Stimulated activated CD8-positive, alpha-beta memory T cell treated with anti-CD3 and anti-CD28 coated beads, Interleukin-2, amount 100 ng/mL, for 1 hour (primary cell): Measurements from ENCODE around the gene RNF222.
"Not testable (repeated sequence)": the region's sequence is repeated elsewhere in the genome, so short reads cannot be mapped to it uniquely, and the experiment has no call there.

Experiments
- DNase-seq, 2 donors: peaks; one replicate each; pipeline ENCODE4 v3.0.0-alpha.2; 2020; ENCODE audit warnings: low read depth in 2 of 2

Gene RNF222

DNA sequence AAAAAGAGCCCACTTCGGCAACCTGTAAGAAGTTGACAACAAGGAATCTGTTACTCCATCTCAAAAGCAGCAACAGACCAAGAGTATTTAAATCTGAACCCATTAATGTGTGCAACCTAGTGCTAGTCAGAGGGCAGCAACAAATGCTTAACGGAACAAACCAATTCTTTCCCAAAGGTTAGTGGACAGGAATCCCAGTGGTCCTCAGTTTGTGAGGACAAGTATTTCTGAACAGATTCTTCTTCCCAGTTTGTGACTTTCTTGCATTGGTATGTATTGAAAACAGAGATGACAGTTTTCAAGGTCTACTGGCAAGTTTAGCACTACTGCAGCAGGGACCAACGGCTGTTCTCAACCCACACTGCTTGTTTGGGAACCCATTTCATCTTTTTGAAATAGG is 17.6 kb downstream of the RNF222 start:
- no peak for DNase-seq

DNA sequence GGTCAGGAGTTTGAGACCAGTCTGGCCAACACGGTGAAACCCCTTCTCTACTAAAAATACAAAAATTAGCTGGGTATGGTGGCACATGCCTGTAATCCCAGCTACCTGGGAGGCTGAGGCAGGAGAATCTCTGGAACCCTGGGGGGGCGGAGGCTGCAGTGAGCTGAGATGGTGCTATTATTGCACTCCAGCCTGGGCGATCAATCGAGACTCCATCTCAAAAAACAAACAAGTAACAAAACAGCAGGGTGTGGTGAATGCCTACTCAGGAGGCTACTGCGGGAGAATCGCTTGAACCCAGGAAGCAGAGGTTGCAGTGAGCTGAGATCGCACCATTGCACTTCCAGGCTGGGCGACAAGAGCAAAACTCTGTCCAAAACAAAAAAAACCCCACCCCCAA is 19.5 kb downstream of the RNF222 start:
- DNase-seq: not testable (repeated sequence)

DNA sequence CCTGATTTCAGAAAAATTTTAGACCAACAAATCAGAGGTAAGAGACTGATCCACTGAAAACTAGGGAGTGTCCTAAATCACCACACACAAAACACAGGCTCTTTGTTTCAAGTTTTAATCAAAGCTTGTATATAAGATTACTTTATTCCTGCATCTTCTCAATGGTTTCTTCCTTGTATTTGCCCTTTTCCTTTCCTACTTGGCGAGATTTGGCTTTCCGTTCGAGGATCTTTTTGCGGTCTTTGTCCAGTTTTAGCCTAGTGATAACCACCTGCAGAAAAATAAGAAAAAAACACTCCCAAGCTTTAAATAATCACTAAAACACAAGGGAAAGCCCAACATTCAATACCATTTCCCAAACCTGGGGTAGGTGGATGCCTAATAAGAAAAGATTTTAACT is 20.2 kb downstream of the RNF222 start:
- no peak for DNase-seq

DNA sequence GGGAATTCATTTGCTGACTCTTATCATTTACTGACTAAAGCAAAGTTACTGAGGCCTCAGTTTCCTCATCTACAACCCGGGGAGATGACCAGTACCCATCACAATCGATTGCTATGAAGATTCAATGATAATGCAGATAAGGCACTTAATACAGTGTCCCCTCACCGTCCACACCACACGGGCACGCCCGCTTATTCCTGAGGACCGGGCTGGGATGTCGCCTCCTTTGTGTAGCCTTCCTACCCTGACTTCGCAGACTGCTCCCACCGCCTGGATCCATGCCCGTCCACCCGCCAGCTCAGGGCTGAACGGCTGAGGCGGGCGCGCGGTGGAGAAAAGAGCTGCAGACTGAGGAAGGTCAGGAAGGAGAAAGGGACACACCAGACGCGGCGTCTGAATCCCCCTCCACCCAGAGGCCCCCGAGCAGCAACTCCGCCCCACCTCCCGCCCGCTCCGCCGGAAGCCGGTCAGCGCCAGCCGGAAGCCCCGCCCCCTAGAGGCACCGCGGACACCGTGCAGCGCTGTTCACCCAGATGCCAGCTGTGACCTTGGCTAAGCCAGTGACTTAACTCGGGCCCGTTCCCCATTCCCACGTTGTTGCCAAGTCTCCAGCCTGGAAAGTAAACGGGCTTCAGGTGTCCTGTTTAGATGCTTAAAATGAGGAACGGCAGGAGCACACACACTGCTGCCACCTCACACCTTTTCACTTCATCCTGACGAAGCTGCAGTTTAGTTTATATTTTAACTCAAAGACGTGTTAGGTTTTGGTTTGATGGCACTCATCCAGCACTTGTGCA is 21.2 kb downstream of the RNF222 start, which contains the start of gene KRABD2:
TSS of gene KRABD2 (minus strand) at position 434 of the 797 bp plus-strand sequence.
- DNase-seq: peak; percentile 77 to 84

DNA sequence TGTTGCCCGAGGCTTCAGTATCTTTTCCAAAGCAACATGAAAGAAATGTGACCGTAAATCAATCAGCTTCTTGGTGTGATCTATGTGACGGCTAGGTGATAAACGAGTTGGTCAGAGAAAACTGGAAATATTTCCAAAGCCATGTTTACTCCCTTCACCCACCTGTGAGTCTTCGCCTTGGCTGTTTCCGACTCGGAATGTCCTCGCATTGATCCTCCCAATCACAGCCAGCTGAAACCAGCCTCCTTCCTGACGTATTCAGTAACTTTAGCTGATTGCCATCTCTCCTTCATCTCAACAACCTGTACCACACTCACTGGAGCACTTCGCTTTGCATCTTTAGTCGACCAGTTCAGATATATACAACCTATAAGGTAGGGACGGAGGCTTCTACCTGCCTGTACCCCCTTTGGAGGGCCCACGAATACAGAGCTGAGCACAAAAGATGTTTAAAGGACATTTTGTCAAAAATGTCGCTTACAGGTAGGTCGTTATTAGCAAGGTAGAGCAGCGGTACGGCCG is 21.8 kb downstream of the RNF222 start:
- DNase-seq: no peak

DNA sequence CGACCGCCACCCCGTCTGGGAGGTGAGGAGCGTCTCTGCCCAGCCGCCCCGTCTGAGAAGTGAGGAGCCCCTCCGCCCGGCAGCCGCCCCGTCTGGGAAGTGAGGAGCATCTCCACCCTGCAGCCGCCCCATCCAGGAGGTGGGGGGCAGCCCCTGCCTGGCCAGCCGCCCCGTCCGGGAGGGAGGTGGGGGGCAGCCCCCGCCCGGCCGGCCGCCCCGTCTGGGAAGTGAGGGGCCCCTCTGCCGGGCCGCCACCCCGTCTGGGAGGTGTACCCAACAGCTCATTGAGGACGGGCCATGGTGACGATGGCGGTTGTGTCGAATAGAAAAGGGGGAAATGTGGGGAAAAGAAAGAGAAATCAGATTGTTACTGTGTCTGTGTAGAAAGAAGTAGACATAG is 23.8 kb downstream of the RNF222 start:
- DNase-seq: not testable (repeated sequence)

DNA sequence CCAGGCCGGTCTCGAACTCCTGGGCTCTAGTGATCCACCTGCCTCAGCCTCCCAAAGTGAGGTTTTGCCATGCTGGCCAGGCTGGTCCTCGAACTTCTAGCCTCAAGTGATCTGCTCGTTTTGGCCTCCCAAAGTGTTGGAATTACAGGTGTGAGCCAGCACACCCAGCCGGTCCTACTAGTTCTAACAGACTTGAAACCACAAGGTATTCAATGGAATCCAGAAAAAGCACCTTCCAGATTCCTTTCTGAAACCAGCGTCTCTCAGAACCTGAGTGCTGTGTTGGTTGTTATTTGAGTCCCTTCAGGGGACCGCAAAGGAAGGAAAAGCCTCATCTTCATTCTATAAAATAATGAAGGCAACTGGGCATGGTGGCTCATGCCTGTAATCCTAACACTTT is 25.2 kb downstream of the RNF222 start:
- DNase-seq: no peak

DNA sequence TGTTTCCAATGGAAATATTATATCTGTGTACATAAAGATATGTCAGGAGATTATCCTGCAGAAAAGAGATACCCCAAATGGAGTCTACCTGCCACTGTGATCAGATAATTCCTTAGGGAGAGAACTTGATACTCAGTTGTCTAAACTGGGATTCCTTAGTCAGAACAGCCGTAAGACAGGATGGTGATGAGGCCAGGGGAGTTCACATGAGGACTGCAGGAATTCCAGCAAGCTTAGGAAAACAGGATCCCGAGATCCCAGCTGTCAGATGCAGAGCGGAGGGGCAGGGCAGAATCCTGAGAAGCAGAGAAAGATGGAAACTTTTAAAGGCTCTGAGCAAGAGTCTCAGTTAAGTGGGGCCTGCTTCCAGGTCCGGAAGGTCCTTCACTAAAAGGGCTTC is 25.8 kb downstream of the RNF222 start:
- no peak for DNase-seq

DNA sequence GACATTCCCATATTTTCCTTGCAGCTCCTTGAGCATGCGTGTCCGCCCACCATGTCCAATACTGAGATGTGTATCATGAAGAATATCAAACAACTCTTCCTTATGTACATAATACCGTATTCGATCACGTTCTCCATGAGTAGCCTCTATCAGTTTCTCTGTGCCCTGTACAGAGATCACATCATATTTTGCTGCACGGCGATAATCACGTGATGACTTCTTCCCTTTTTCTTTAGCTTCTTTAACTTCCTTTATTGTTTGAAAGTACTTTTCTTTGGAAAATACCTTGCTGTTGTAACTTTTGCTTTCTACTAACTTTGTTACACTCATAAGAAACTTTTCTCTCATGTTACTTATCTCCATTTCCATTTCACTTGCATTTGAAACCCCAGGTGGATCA is 27.7 kb downstream of the RNF222 start:
- DNase-seq: no peak

DNA sequence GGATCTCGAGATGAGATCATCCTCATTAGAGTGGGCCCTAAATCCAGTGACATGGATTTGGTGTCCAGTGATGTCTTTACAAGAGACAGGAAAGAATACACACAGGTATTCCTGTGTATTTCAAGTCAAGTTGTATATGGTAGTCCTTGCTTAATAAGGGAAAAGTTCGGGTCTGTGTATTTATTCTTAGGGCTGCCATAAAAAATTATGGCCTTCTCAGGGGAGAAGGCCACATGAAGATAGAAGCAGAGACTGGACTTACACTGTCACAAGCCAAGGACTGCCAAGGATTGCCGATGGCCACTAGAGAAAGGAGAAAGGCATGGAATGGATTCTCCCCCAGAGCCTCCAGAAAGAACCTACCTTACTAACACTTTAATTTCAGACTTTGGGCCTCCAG is 29.4 kb downstream of the RNF222 start:
- DNase-seq: no peak

DNA sequence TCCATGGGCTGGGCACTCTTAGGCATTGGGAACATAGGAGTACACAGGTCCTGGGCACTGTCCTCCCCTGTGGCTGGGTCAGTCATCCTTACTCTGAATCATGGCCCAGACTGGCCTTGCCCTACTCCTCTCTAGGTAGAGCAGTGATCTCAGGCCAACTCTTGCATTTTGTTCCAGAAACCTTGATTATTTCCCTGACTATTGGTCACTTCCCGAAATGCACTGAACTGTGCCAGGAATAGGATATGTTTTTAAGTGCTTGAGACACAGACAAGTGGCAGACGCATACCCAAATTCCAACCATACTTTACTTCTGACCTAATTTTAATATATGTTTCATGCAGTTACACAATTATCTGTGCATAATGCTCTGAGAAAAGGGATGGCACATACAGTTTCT is 31.4 kb downstream of the RNF222 start:
- DNase-seq: no peak

DNA sequence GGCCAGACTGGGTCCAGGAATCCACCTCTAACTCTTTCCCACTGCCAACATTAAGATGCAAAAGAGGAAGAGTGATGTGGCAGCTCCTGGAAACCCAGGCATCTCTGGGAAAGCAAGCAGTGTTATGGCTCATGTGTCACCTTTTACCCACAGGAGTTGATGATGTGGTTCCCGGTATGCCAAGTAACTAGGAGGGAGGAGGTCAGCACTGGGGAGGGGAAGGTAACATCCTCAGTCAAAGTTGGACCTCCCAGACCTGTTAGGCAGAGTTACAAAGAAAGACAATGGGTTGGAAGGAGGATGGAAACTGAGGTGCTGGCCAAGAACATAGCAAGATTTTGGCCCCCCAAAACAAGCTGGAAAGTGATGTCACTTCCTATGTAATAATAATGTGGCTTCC is 32.5 kb downstream of the RNF222 start:
- no peak for DNase-seq

DNA sequence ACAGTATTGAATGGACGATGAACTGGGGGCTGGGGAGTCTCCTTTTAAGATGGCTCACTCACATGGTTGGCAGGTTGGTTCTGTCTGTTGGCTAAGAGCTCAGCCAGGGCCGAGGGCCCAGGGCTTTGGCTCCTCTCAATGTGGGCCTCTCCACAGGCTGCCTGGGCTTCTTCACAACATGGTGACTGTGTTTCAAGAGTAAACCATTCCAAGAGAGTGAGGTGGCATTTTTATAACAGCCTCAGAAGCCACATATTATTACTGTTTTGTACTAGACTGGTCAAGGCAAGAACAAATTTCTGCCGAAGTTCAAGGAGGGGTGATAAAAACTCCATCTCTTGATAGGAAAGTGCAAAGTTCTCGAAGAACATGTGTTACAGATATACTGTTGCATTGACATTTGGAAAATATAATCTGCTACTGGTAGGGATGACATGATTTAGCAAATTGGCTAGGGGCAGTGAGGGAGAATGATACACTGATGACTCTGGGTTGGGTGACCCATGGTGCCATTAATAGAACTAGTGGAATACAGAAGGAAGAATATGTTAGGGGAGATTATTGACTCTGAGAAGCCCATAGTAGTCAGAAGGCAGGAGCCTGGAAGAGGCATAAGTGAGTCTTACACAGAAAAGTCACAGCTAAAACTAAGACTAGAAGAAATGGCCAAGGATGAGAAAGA is 34.8 kb downstream of the RNF222 start:
- no peak for DNase-seq

DNA sequence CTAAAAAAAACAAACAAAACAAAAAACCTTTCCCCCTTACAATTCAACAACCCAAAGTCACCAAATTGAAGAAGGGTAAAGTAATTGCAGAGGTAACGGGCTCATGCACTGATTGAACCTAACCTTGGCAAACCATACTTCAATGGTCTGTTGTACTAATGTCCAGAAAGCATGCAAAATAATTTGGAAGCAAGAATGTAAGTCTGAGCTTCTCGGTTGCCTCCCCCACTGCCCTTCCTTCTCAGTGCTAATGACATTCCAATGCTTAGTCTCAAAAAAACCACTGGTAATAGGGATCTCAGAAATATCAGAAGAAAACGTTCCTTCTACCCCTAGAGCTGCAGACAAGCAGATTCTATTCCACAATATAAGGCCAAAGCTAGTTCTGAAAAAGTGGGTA is 36.9 kb downstream of the RNF222 start:
- no peak for DNase-seq

DNA sequence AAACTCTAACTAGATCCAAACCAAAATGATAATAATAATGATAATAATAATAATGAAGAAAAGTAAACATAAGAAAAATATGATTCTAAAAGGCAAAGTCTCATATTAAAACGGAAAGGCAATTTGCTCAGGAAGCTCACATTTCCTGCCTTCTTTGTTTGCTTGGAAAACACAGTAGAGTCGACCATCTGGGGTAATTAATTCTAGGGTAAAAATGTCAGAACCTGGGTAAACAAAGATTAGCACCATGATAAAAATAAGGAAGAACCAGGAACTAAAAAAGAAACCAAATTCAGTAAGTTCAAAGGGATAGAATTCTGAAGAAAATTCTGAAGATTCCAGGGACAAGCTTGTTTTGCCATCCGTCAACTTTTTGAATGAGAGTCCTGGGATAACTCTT is 37.4 kb downstream of the RNF222 start:
- DNase-seq: no peak

DNA sequence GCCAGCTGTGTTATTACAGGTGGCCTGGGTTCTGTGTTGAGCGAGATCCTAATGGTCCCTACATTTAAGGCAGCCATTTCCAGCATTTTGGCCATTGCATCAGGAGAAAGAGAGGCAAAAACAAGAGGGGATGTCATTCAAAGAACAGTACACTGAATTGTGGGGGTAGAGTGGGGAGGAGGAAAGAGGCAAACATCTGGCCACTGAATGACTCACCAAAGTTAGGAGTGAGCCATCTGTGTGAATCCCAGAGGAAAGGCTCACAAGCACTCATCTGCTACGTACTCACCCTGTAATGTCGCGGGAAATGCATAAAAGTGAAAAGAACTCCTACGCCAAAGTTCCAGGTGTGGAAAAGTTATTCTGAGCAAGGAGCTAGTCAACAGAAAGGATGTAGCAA is 37.9 kb downstream of the RNF222 start:
- DNase-seq: no peak

DNA sequence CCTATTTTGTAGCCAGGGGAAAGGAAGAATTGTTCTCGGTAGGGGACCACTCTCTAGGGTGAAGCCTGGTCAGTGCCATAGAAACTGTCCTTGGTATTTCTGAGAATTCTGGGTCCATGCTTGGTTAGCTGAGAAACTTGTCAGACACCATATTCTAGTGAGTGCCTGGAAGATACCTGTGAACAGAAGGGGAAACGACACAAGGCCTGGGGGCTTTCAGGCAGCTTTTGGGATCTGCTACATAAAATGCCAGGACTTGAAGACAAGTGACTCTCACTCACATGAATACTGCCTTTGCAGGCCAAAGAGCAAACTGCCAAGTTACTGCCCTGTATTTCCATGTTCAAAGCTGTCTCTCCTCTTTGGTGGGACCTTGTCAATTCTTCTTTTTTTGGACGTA is 39.7 kb downstream of the RNF222 start:
- no peak for DNase-seq

DNA sequence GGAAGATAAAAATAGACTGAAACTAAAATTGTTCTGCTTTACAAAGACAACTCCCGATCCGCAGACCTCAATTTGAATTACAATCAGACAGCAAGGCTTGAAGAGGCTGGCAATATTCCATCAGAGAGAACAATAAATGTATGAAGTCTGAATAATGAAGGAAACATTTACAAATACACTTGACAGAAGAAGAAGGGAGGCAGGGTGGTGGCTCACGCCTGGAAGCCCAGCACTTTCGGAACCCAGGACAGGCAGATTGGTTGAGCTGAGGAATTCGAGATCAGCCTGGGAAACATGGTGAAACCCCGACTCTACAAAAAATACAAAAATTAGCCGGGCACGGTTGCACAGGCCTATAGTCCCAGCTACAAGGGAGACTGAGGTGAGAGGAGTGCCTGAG is 43.4 kb downstream of the RNF222 start:
- DNase-seq: no peak

DNA sequence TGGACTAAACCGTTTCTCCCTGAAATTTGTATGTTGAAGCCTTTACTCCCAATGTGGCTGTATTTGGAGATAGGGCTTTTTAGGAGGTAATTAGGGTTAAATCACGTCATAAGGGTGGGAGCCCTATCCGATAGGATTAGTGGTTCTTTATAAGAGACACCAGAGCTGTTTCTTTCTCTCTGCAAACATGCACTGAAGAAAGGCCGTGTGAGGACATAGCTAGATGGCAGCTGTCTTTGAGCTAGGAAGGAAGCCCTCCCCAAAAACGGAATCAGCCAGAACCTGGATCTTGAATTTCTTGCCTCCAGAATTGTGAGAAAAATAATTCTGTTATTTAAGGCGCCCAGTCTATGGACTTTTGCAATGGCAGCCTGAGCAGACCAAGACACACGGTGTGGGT is 43.9 kb downstream of the RNF222 start:
- no peak for DNase-seq

DNA sequence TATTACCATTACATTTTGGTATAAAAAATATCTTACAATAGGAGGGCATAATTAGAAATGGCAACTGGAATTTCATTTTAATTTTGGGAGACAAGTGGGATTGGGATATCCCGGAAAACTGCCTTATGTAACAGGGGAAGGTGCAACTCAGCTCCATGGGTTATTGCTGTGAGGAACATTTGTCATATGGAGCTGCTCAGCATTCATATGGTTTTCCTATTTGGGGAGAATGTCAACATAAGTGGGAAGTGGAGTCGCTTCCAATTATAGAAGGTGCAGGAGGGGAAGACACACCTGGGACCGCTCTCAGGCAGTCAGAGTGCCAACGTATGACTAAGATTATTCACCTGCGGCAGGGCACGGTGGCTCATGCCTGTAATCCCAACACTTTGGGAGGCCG is 47.3 kb downstream of the RNF222 start:
- no peak for DNase-seq

DNA sequence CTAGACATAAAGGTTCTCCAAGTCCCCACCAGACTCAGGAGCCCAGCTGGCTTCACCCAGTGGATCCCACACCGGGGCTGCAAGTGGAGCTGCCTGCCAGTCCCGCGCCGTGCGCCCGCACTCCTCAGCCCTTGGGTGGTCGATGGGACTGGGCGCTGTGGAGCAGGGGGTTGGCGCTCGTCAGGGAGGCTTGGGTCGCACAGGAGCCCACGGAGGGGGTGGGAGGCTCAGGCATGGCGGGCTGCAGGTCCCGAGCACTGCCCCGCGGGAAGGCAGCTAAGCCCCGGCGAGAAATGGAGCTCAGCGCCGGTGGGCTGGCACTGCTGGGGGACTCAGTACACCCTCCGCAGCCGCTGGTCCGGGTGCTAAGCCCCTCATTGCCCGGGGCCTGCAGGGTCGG is 50.6 kb downstream of the RNF222 start:
- DNase-seq: not testable (repeated sequence)

DNA sequence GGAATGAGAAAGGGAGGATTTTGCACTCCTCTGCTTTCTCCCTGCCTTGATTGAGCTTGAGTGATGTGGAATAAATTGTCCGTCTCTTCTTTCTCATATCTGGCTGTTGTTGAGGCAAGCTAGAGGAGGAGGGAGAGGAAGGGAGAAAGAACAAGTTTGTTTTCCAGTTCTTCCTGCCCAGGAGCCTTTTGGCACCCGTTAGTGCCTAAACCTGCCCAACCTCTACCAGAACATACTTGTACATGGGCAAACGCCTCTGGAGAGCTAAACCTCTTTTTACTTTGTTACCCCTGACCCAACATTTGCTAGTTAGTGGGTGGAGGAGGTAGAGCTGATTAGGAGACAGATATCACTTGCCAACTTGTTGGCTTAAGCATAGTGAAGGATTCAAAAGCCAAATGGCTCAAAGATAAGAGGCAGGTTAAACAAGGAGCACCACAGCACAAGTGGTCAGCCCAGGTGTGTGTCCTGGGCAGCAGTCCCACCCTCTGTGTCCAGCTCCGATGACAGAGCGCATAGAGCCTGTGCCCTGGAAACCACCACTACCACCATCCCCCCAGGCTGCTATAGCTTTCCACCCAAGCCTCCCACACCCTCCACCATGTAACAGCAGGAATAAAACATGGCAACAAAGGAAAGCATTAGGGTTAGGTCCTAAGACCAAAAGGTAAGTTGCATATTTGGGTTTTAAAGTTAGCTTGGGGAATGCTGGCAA is 51.5 kb downstream of the RNF222 start:
- no peak for DNase-seq
